WTC11 (cell line): Measurements from ENCODE around the gene CTAGE1. TPM values are rescaled to one million over a fixed set of nuclear protein-coding genes. Genes with fewer than 3 reads are reported as not detected.

ENCODE experiments used
- ATAC-seq: fragments of 200-7000 bp; cut with Tn5 transposase; 2 replicates; pipeline ENCODE4 v1.10.0; 2021; ENCODE audit warnings: mild to moderate bottlenecking, moderate library complexity
- CTCF ChIA-PET: fragments of 300-600 bp; sonication (Branson Sonifier 250); formaldehyde crosslinking; loops from one replicate; lab custom pipeline; 2021; ENCODE audit warnings: antibody characterized with exemption; lab: Charles Lee
- POLR2A ChIA-PET: fragments of 350-600 bp; sonication (Branson Sonifier 250); formaldehyde crosslinking; loops from one replicate; lab custom pipeline; 2021; ENCODE audit warnings: antibody characterized with exemption; lab: Charles Lee
- DNase-seq: peaks from one replicate; pipeline ENCODE4 v3.0.0; 2021; ENCODE audit warnings: low spot score
- H3K27ac Mint-ChIP-seq: 2 replicates; pipeline ENCODE4 v1.8.0; 2021; ENCODE audit warnings: mixed read lengths
- H3K27me3 Mint-ChIP-seq: 2 replicates; pipeline ENCODE4 v1.8.0; 2021; ENCODE audit warnings: low read depth, mild to moderate bottlenecking, moderate library complexity, mixed read lengths
- H3K36me3 Mint-ChIP-seq: 2 replicates; pipeline ENCODE4 v1.8.0; 2021; ENCODE audit warnings: mixed read lengths
- H3K4me1 Mint-ChIP-seq: 2 replicates; pipeline ENCODE4 v1.8.0; 2022; ENCODE audit warnings: mixed read lengths
- H3K4me3 Mint-ChIP-seq: 2 replicates; pipeline ENCODE4 v1.8.0; 2021; ENCODE audit warnings: mild to moderate bottlenecking, moderate library complexity, mixed read lengths
- H3K9me3 Mint-ChIP-seq: 2 replicates; pipeline ENCODE4 v1.8.0; 2021; ENCODE audit warnings: mixed read lengths
- ATF3 ChIP-seq: sonication (generic); formaldehyde crosslinking; conservative IDR thresholded peaks from 2 replicates; pipeline ENCODE4 v1.8.1; 2022; ENCODE audit warnings: mild to moderate bottlenecking, missing genetic modification reagents
- CBFB ChIP-seq: sonication (generic); formaldehyde crosslinking; IDR thresholded peaks from 2 replicates; pipeline ENCODE4 v1.8.1; 2022; ENCODE audit warnings: mild to moderate bottlenecking, low read depth, missing genetic modification reagents
- E2F4 ChIP-seq: sonication (generic); formaldehyde crosslinking; IDR thresholded peaks from 2 replicates; pipeline ENCODE4 v1.8.1; 2022; ENCODE audit warnings: low read depth, mild to moderate bottlenecking, moderate library complexity, missing genetic modification reagents, borderline replicate concordance
- ERG ChIP-seq: fragments of 250-450 bp; sonication (Bioruptor Pico); IDR thresholded peaks from 2 replicates; pipeline ENCODE4 v1.8.0; 2021; ENCODE audit warnings: mild to moderate bottlenecking
- FOXK1 ChIP-seq: sonication (generic); formaldehyde crosslinking; IDR thresholded peaks from 2 replicates; pipeline ENCODE4 v1.8.0; 2022; ENCODE audit warnings: mild to moderate bottlenecking, moderate library complexity, missing genetic modification reagents
- HMGA2 ChIP-seq: fragments of 250-450 bp; sonication (Bioruptor Pico); IDR thresholded peaks from 2 replicates; pipeline ENCODE4 v1.4.0; 2021; ENCODE audit warnings: mild to moderate bottlenecking, moderate library complexity
- MYBL2 ChIP-seq: sonication (generic); formaldehyde crosslinking; IDR thresholded peaks from 2 replicates; pipeline ENCODE4 v1.8.1; 2023; ENCODE audit warnings: mild to moderate bottlenecking, moderate library complexity, missing genetic modification reagents
- OVOL2 ChIP-seq: fragments of 250-450 bp; sonication (Bioruptor Pico); IDR thresholded peaks from 2 replicates; pipeline ENCODE4 v1.9.0; 2021; ENCODE audit warnings: mild to moderate bottlenecking, borderline replicate concordance
- USF2 ChIP-seq: sonication (generic); formaldehyde crosslinking; IDR thresholded peaks from 2 replicates; pipeline ENCODE4 v1.8.1; 2023; ENCODE audit warnings: mild to moderate bottlenecking, missing genetic modification reagents, moderate library complexity
- ZBTB43 ChIP-seq: sonication (generic); formaldehyde crosslinking; IDR thresholded peaks from 2 replicates; pipeline ENCODE4 v1.8.1; 2023; ENCODE audit warnings: mild to moderate bottlenecking, missing genetic modification reagents
- ZNF396 ChIP-seq: fragments of 250-450 bp; sonication (Bioruptor Pico); IDR thresholded peaks from 2 replicates; pipeline ENCODE4 v1.8.0; 2021; ENCODE audit warnings: mild to moderate bottlenecking, moderate library complexity, borderline replicate concordance
- ZNF512 ChIP-seq: sonication (generic); formaldehyde crosslinking; IDR thresholded peaks from 2 replicates; pipeline ENCODE4 v1.8.1; 2022; ENCODE audit warnings: missing genetic modification reagents, borderline replicate concordance
- ZNF671 ChIP-seq: fragments of 250-450 bp; sonication (Bioruptor Pico); IDR thresholded peaks from 2 replicates; pipeline ENCODE4 v1.8.0; 2021; ENCODE audit warnings: mild to moderate bottlenecking
- ZSCAN18 ChIP-seq: fragments of 250-450 bp; sonication (Bioruptor Pico); IDR thresholded peaks from 2 replicates; pipeline ENCODE4 v2.1.2; 2022; ENCODE audit warnings: mild to moderate bottlenecking, moderate library complexity
- total RNA-seq: library from RNA; stranded (reverse); gene quantifications from 3 replicates; pipeline ENCODE4 v1.2.3, GENCODE V29; 2021
- TF ChIP-seq, protein P1 (sequence below): sonication (generic); formaldehyde crosslinking; IDR thresholded peaks from 2 replicates; pipeline ENCODE4 v1.8.0; 2022; ENCODE audit warnings: mild to moderate bottlenecking, missing genetic modification reagents
- TF ChIP-seq, protein P2 (sequence below): sonication (generic); formaldehyde crosslinking; conservative IDR thresholded peaks from 2 replicates; pipeline ENCODE4 v1.8.1; 2023; ENCODE audit warnings: mild to moderate bottlenecking, low read depth, missing genetic modification reagents, moderate library complexity

Gene CTAGE1
- total RNA-seq, 1 experiment from 2014 or later = not detected

- no peaks in the 10 kb centered on the region for H3K9me3 Mint-ChIP-seq
- H3K4me3 Mint-ChIP-seq = no peak overlapping the region
- ATAC-seq = no peak
- no peaks in the 10 kb centered on the region for H3K4me1 Mint-ChIP-seq
- H3K27me3 Mint-ChIP-seq = no peaks in the 10 kb centered on the region
- no peaks in the 10 kb centered on the region for H3K36me3 Mint-ChIP-seq
- H3K27ac Mint-ChIP-seq = no peak overlapping the region
- ChIA-PET CTCF (interaction anchor here (0.6 to 1.8 kb wide), 8 partner anchors 12 to 795 kb away, joined by 3 to 8 read pairs (median 4); no protein-coding TSS in a partner anchor), POLR2A (interaction anchor here (1.0 kb wide), 1 partner anchor 9 kb away, joined by 3 read pairs; no protein-coding TSS in a partner anchor)
- DNase-seq = no peak
- TF ChIP-seq ZSCAN18 (CRISPR knock-in tag) (no peak), ATF3 (CRISPR knock-in tag) (no peak), OVOL2 (no peak), ZNF512 (no peak), E2F4 (CRISPR knock-in tag) (no peak), USF2 (no peak), ERG (CRISPR knock-in tag) (no peak)
Observed at GRCh38 chr18:22427822-22428549, 10.3 kb upstream of the CTAGE1 start.

GRCh38 chr18:22424565-22424963, 6.8 kb upstream of the CTAGE1 start:
- CTCF ChIA-PET = interaction anchor here (0.7 kb wide), 1 partner anchor 46 kb away, joined by 3 read pairs; no protein-coding TSS in a partner anchor
- Mint-ChIP-seq H3K36me3 (no peaks in the 10 kb centered on the region), H3K27ac (no peak overlapping the region), H3K4me3 (no peak overlapping the region), H3K4me1 (no peaks in the 10 kb centered on the region), H3K9me3 (peaks cover 5% of the 10 kb centered on the region; the same call in 1 of the 2 replicates), H3K27me3 (no peaks in the 10 kb centered on the region)
- no peak for ATAC-seq
- POLR2A ChIA-PET = no interaction called here
- DNase-seq = no peak
- no peak for TF ChIP-seq HMGA2 (CRISPR knock-in tag)
- no peak for TF ChIP-seq ZNF396 (CRISPR knock-in tag)
- TF ChIP-seq, all 79 proteins: peak for 0

- no peak overlapping the region for H3K4me3 Mint-ChIP-seq
- DNase-seq = no peak
- peaks cover 6% of the 10 kb centered on the region for H3K9me3 Mint-ChIP-seq
- H3K27me3 Mint-ChIP-seq = no peaks in the 10 kb centered on the region
- H3K36me3 Mint-ChIP-seq = no peaks in the 10 kb centered on the region
- CTCF ChIA-PET = interaction anchor here (1.2 kb wide), 1 partner anchor 204 kb away, joined by 3 read pairs; no protein-coding TSS in a partner anchor
- H3K27ac Mint-ChIP-seq = no peak overlapping the region
- no peak for ATAC-seq
- POLR2A ChIA-PET = no interaction called here
- no peaks in the 10 kb centered on the region for H3K4me1 Mint-ChIP-seq
- TF ChIP-seq, protein P1, sequence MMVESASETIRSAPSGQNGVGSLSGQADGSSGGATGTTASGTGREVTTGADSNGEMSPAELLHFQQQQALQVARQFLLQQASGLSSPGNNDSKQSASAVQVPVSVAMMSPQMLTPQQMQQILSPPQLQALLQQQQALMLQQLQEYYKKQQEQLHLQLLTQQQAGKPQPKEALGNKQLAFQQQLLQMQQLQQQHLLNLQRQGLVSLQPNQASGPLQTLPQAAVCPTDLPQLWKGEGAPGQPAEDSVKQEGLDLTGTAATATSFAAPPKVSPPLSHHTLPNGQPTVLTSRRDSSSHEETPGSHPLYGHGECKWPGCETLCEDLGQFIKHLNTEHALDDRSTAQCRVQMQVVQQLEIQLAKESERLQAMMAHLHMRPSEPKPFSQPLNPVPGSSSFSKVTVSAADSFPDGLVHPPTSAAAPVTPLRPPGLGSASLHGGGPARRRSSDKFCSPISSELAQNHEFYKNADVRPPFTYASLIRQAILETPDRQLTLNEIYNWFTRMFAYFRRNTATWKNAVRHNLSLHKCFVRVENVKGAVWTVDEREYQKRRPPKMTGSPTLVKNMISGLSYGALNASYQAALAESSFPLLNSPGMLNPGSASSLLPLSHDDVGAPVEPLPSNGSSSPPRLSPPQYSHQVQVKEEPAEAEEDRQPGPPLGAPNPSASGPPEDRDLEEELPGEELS (CRISPR knock-in tag) = no peak
- TF ChIP-seq, protein P2, sequence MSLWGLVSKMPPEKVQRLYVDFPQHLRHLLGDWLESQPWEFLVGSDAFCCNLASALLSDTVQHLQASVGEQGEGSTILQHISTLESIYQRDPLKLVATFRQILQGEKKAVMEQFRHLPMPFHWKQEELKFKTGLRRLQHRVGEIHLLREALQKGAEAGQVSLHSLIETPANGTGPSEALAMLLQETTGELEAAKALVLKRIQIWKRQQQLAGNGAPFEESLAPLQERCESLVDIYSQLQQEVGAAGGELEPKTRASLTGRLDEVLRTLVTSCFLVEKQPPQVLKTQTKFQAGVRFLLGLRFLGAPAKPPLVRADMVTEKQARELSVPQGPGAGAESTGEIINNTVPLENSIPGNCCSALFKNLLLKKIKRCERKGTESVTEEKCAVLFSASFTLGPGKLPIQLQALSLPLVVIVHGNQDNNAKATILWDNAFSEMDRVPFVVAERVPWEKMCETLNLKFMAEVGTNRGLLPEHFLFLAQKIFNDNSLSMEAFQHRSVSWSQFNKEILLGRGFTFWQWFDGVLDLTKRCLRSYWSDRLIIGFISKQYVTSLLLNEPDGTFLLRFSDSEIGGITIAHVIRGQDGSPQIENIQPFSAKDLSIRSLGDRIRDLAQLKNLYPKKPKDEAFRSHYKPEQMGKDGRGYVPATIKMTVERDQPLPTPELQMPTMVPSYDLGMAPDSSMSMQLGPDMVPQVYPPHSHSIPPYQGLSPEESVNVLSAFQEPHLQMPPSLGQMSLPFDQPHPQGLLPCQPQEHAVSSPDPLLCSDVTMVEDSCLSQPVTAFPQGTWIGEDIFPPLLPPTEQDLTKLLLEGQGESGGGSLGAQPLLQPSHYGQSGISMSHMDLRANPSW = no peak
- no peak for TF ChIP-seq MYBL2 (CRISPR knock-in tag)
- TF ChIP-seq ZNF671 (CRISPR knock-in tag) = no peak
- TF ChIP-seq CBFB = no peak
- TF ChIP-seq ZBTB43 (CRISPR knock-in tag) = no peak
- TF ChIP-seq FOXK1 (CRISPR knock-in tag) = no peak
Observed at GRCh38 chr18:22423878-22424564, 6.3 kb upstream of the CTAGE1 start.
